Brain pericyte (primary cell): Measurements from ENCODE around the gene RAI1.
"Not testable (repeated sequence)": the region's sequence is repeated elsewhere in the genome, so short reads cannot be mapped to it uniquely, and the experiment has no call there.

Source experiments
- DNase-seq: peaks from one replicate; pipeline ENCODE4 v3.0.0-alpha.2; 2012; ENCODE audit warnings: low read depth, low spot score

Gene RAI1

GRCh38 chr17:17665255-17665654, 16.0 kb upstream of the RAI1 start:
- DNase-seq: no peak

- no peak for DNase-seq
Measured at GRCh38 chr17:17666111-17666714, 15.0 kb upstream of the RAI1 start.

GRCh38 chr17:17667231-17667630, 14.0 kb upstream of the RAI1 start:
- DNase-seq: no peak

- DNase-seq: no peak
Measured at GRCh38 chr17:17667947-17668346, 13.3 kb upstream of the RAI1 start.

GRCh38 chr17:17668358-17668757, 12.9 kb upstream of the RAI1 start:
- DNase-seq: no peak

GRCh38 chr17:17668775-17669579, 12.3 kb upstream of the RAI1 start:
- no peak for DNase-seq

GRCh38 chr17:17669580-17670235, 11.6 kb upstream of the RAI1 start:
- no peak for DNase-seq

GRCh38 chr17:17670701-17671305, 10.5 kb upstream of the RAI1 start:
- DNase-seq: no peak

- no peak for DNase-seq
Measured at GRCh38 chr17:17671369-17672129, 9.7 kb upstream of the RAI1 start.

GRCh38 chr17:17672453-17673368, 8.5 kb upstream of the RAI1 start:
- no peak for DNase-seq

GRCh38 chr17:17675416-17675815, 5.8 kb upstream of the RAI1 start:
- no peak for DNase-seq

GRCh38 chr17:17675925-17676534, 5.2 kb upstream of the RAI1 start:
- no peak for DNase-seq

GRCh38 chr17:17676752-17677151, 4.5 kb upstream of the RAI1 start:
- DNase-seq: no peak

- no peak for DNase-seq
Measured at GRCh38 chr17:17677299-17678040, 3.8 kb upstream of the RAI1 start.

- DNase-seq: not testable (repeated sequence)
Measured at GRCh38 chr17:17678063-17678699, 3.1 kb upstream of the RAI1 start.

- no peak for DNase-seq
Measured at GRCh38 chr17:17679243-17679642, 2.0 kb upstream of the RAI1 start.

- no peak for DNase-seq
Measured at GRCh38 chr17:17679748-17680147, 1.5 kb upstream of the RAI1 start.

- DNase-seq: no peak
Measured at GRCh38 chr17:17680477-17681186, 626 bp upstream of the RAI1 start.
